DMS 273 treated with DMSO at 0.1 percent for 48 hours (cell line): Measurements from ENCODE around the gene NOTUM.

ENCODE experiments used
- DNase-seq: peaks from one replicate; lab custom pipeline; 2025; lab: John Stamatoyannopoulos, UW

Gene NOTUM

DNA sequence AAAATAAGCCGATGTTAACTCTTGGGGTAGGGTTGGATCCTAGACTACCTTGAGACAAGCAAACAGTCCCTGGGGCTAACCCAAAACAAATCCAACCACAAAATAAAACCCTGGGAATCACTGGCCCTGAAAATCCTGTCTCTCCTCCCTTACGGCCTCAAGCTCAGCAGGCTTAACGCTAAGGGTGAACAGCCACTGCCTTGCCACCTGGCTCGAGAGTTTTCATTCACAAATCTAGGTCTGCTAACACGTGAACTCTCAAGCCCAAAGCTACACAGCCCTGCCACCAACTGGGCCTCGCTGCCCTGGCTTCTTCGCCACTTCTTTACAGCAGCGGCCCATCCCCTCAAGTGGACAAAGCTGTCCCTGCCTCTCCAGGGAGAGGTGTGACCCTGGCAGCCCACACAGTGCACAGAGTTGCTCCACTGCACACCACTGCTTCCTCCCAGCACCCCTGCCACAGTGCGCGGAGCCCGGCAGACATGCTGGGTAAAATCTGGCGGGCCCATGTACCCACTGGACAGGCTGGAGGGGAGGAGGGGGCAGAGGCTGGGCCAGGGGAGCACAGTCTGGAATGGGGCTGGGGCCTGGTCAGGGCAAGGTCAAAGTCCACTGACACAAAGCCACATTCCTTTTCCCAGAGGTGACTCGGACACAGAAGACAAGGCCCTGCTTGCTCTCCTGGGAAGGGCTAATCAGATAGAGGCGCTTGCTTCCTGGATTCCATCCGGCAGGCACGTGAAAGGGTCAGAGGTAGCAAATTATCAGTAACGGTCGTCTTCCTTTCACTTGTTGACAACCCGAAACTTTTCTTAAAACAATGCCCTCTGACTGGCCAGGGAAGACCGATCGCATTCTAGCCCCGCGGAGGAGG lies 50.8 kb downstream of the NOTUM start:
- no peak for DNase-seq

DNA sequence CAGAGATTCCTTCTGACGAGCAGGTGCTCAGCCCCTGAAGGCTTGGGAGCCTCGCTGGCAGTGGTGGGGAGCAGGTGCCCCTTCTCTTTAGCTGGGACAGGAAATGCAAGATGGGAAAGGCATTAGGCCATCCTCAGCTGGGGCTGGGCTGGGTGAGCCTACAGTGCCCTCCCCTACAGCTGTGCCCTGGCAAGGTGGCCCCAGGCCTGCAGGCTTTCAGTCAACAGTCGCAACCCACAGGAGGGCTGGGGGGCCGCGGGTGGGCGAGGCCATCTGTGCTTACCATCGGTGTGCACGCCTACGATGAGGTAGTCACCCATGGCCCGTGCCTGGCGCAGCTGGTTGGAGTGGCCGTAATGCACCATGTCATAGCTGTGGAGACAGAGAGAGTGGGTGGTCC lies 51.8 kb downstream of the NOTUM start:
- no peak for DNase-seq

DNA sequence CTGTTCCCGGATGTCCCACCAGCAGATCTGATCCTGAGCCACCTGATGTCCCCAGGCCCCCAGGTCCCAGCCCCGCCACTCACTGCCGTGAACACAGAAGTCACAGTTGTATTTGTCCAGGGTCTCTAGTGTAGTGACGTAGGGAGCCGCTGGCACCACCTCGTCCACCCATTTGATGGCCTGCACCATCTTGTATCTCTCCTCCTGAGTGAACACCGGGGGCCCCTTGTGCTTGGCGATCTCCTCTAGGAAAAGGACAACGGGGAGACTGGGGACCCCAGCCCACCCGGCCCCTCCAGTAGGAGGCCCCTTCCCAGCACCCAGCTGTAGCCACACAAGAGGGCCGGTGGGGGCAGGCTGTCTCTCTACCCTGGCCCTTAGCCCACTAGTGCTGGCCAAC lies 52.2 kb downstream of the NOTUM start:
- DNase-seq: no peak

DNA sequence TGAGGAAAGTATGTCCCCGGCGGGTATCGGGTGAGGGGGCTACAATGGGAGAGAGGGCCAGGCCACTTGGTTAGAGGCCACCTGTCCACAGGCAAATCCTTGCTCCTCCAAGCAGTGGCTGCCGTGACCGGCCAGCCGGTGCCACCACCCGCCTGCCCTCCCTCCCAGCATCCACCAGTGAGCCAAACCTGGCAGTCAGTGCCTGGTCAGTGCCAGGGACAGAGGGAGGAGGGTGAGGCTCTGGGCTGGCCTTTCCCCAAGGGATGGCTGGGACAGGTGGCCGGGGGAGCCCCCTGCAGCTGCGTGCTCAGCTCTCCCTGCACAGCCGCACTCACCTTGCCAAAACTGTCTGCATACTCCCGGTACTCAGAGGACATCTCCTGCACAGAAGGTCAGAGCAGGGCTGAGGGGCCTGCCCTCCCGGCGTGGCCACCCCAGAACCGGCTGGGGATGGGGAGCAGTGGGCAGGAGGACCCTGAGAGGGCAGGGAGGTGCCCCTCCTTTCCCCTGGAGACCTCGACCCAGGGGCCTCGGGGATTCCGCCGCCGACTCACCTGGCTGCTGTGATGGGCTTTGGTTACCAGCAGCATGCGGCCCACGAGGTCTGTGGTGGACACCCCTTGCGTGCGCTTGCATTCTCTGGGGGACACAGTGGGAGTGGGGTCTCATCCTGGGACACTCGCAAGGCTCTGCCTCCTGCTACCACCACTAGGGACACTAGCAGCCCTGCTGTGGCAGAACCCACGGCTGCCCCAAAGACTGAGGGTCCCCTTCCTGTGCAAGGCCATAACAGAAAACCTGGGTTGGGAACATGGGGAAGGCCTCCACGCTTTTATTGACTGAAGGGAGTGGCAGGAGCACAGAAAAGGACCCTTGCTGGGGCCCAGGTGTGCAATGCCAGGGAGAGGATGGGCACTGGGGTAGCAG lies 53.5 kb downstream of the NOTUM start:
- DNase-seq: no peak

DNA sequence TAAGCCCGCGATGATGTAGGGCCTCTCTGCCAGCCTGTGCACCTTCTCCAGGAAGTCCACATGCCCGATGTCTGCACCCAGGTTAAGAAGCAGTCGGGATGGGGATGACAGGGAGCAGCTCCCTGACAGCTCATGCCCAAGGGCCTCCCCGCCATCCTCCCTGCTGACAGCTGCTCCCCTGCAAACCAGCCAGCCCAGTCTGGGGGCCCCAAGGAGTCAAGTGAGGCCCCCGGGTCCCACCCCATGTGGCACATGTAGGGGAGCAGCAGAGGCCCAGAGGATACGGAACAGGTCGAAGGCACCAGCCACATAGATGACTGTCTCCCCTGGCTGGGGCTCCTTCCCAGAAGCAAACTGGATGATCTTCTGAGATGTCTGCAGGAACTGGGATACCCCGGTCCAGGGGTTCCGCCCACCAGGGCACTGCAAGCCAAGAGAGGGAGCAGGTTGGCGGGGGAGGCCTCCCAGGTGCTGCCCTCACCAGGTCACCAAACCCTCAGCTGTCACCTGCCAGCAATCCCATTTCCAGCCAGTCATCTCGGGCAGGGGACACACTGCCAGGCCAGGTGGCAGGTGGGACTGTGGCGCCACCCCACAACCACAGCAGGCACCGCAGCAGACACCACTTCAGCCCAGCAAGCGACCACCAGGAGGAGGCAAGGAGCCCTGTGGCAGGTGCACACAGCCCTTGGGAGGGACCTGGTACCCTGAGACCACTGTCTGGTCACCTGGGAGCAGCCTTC lies 54.3 kb downstream of the NOTUM start:
- no peak for DNase-seq

DNA sequence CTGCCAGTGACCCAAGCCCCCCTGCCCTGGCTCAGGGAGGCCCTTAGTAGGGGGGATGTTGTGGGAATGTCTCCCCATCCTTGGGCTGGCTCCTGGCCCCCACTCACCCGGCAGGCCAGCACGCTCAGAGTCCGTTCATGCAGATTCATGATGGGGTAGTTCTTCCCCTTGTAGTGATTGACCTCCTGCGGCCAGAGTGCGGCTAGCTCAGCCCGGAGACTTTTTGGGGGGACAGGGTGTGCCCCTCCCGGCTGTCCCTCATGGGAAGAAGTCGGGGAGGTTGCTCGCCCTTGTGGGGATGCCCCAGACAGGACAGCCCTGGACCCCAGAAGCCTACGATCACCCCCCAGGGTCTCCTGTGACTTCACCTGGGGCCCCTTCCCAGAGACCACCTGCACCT lies 55.0 kb downstream of the NOTUM start:
- no peak for DNase-seq

DNA sequence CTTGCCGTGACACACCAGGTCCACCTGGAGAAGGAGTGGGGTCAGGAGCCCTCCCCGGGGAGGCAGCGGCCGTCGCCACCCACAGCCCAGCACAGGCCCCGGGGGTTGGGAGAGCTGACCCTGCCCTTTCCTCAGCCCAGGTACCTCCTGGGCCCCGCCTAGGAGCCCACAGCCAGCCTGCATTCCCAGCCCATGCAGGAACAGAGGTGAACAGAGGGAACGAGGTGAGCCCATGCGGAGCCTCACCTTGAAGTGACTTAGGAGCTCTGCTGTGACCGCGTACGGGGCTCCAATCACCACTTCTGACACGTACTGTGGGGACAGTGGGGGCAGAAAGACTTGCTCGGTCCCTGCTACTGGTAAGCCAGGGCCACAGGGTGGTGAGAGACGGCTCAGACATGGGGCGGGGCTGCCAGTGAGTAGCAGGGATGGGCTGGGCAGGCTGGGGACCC lies 55.5 kb downstream of the NOTUM start:
- DNase-seq: no peak

DNA sequence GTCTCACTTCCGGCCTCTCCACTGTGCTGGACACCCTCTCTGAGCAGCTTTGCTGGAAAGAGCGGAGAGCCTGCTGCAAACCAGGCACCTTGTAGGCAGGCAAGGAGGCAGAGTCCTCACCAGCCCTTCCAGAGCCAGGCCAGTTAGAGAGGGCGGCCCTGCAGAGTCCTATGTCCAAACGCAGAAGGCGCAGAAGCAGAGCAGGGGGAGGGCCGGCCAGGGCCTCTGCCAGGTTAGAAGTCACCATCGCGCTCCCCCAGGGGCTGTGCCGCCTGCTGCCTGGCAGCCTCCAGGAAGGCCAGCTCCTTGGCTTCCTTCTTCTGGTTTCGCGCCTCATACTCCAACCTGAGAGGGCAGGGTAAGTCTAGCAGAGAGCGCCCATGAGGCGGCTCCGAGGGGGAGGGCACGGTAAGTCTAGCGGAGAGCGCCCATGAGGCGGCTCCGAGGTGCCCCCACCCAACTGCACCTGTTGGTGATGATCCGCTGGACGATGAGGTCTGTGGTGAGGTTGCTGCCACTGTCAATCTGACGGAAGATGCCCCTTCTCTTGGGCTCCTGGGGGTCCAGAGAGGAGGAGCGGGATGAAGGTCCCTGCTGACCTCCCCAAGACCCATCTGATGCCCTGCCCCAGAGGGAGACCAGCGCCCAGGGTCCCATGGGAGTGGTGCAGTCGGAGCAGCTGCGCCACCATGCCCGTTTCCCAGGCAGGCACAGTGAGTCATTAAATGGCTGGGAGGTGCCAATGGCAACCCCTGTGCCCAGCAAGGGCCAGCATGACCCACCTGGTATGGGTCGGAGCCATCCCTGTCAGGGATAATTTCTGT lies 56.2 kb downstream of the NOTUM start:
- DNase-seq: no peak

DNA sequence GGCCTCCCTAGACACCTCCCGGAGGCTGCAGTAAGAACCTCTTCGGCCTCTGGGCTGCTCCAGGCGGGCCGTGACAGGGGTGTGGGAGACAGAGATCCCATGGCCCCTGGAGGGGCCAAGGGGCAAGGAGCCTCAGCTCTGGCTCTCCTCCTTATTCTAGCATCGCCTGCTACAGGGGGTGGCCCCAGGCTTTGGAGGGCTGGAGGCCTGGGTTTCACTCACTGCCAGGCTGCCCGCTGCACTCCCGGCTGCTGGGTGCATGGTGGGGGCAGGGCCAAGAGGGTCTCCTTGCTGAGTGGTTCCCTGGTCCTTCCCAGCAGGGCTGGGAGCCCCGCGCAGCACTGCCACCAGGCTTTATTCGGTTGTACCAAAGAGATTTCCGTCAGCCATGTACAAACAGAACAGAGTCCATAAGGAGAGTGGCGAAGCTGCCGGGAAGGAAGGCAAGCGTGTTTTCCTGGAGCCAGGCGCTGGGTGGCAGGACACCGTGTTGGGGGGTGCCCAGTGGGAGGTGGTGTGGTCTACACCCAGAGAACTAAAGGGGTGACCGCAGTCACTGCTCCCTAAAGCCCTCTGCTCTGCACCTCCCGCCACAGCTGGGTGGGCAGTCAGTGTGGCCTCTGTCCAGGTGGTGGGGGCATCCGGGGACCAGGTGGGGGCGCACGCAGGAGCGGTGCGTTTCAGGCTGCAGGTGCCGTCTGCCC lies 56.9 kb downstream of the NOTUM start:
- DNase-seq: no peak

DNA sequence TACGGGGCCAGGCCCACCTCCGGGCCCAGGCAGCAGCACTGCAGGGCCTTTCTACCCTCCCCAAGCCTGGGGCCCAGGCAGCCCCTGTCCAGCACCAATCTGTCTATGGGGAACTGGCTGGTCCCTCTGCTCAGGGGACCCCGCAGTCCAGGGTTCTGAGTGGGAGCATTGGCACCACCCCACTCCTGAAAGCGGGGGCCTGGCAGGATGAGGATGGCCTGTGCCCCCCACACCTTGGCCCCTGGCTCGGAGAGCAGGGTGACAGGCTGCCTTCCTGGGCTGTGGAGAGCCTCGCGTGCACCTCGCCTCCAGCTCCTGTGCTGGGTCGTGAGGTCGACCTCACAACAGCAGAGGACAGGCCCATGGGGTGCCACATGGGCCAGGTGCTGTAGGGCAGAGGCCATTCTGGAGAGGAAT lies 57.6 kb downstream of the NOTUM start:
- no peak for DNase-seq

DNA sequence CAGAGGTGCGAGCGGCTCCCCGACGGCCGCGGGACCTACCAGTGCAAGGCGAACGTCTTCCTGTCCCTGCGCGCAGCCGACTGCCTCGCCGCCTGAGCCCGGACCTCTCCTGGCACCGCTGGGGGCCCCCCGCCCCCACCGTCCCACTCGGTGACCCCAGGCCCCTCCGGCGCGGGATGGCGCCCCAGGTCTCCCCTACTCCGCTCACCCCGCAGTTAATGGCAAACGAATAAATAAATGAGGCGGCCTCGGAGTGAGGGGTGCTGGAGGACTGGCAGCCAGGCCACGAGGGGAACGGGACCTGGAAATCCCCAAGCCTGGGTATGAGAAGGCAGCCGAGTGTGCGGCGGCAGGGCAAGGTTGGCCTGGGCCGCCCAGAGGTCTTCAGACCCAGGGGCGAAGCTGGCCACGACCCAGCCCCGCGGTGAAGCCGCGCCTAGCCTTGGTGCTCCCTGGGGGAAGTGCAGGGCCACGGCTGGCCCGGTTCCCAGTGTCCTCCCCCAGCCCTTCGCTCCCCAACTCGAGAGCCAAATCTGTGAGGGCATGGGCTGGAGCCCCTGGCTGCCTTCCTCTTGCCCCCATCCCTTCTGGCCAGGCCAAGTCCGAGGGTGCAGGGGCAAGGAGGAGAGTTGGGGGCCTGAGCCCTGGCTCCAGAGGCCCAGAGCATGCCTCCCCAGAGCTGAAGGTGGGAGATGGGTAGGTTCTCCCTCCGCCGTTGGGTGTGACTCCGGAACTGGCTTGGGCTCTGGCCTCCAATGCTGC lies 58.2 kb downstream of the NOTUM start:
- no peak for DNase-seq
